Body of pancreas (tissue), 4 donors: ENCODE results near the gene PLPP2. TPM values are rescaled to one million over a fixed set of nuclear protein-coding genes. Genes with fewer than 3 reads are reported as not detected.

Source experiments
- ATAC-seq: fragments of 150-250 bp; one replicate; pipeline ENCODE4 v1.9.1; 2016
- DNase-seq, 4 donors: peaks; one replicate each; pipeline ENCODE4 v3.0.0-alpha.2; 2019
- H3K27ac ChIP-seq, 4 donors: fragments of 200-600 bp; sonication (generic); 1 replicate in 3 of 4; 2 replicates in 1 of 4; pipeline versions ENCODE4 v1.5.1 to v1.6.1; 2016 to 2019; ENCODE audit warnings: mild to moderate bottlenecking in 1 of 4, mixed read lengths in 1 of 4, moderate library complexity in 1 of 4
- H3K27me3 ChIP-seq, 2 donors: fragments of 200-600 bp; sonication (generic); one replicate each; pipeline ENCODE4 v1.6.0; 2016; ENCODE audit warnings: mild to moderate bottlenecking in 1 of 2
- H3K36me3 ChIP-seq, 2 donors: fragments of 200-600 bp; sonication (generic); replicated peaks in 1 of 2; 2 replicates each; pipeline ENCODE4 v1.5.1; 2016; ENCODE audit warnings: low read depth in 2 of 2; ENCODE audit not compliant: insufficient read depth in 1 of 2
- H3K4me1 ChIP-seq: fragments of 200-600 bp; sonication (generic); one replicate; pipeline ENCODE4 v1.6.0; 2016
- H3K4me3 ChIP-seq, 2 donors: fragments of 200-600 bp; sonication (generic); 1 replicate in 1 of 2; 2 replicates in 1 of 2; pipeline ENCODE4 v1.5.1; 2016 to 2019
- H3K9me3 ChIP-seq, 3 donors: fragments of 200-600 bp; sonication (generic); 1 replicate in 2 of 3; 2 replicates in 1 of 3; pipeline ENCODE4 v1.5.1; 2016
- CTCF ChIP-seq, 7 experiments: fragments of 450-650 bp in 4 of 7; fragments of 200-600 bp in 3 of 7; sonication (generic) in 3 of 7; IDR thresholded peaks; one replicate each; pipeline ENCODE4 v1.5.1; 2016 to 2019; ENCODE audit warnings: antibody characterized with exemption in 7 of 7
- POLR2A ChIP-seq, 3 donors: fragments of 450-650 bp; IDR thresholded peaks; one replicate each; pipeline ENCODE4 v1.6.1; 2016; ENCODE audit warnings: antibody characterized with exemption in 3 of 3, mild to moderate bottlenecking in 2 of 3
- WGBS, 2 donors: methylation state at CpG; one replicate each; pipeline ENCODE4 v1.1.5; 2017; 5-methylcytosine and 5-hydroxymethylcytosine counted together
- intact Hi-C: fragments of 100-400 bp; cut with DNase I; formaldehyde crosslinking; loops from one replicate; pipeline ENCODE4 v1.15.1; 2023
- total RNA-seq, 2 donors: library from RNA; depleted of rRNA; stranded (reverse); fragments of >200 nt; gene quantifications; one replicate each; pipeline ENCODE4 v1.1.0, GENCODE V29; 2016

Gene PLPP2
- total RNA-seq, 2 donors from 2014 or later, result 66.4 to 75.8 TPM

- no peaks in the 10 kb centered on the region for H3K36me3 ChIP-seq
- no peaks in the 10 kb centered on the region for H3K27me3 ChIP-seq
- TF ChIP-seq CTCF (IDR thresholded peaks at IDR 0.05) (no peak), POLR2A (IDR thresholded peaks at IDR 0.05) (no peak)
- DNase-seq, result no peak
- 87 to 92% methylated on average over 2 of the region's 2 CpGs for WGBS, 2 donors
- no peak for ATAC-seq
- H3K9me3 ChIP-seq, result no peaks in the 10 kb centered on the region
- intact Hi-C loops, result no loop called here
- H3K4me3 ChIP-seq, result no peak overlapping the region
- H3K27ac ChIP-seq, result no peak overlapping the region
- no peaks in the 10 kb centered on the region for H3K4me1 ChIP-seq
Measured at GRCh38 chr19:245457-245856, 45.7 kb downstream of the PLPP2 start.

Other genes starting within 250 kb of the PLPP2 start
- not detected for gene OR4F17, start 184.3 kb downstream of the PLPP2 start, total RNA-seq
- 1 to 10 TPM; 3.1 to 9.6 TPM for gene MIER2, start 53.4 kb upstream of the PLPP2 start, total RNA-seq
- gene C2CD4C, start 117.7 kb upstream of the PLPP2 start, total RNA-seq, result 1 to 10 TPM in 1 of 2 donors, under 1 TPM in 1; 0.33 to 1.8 TPM
- 100 to 1,000 TPM; 119 to 137 TPM for gene SHC2, start 169.6 kb upstream of the PLPP2 start, total RNA-seq
- 1 to 10 TPM in 1 of 2 donors, not detected in 1; 3.6 TPM for gene MADCAM1, start 205.1 kb upstream of the PLPP2 start, total RNA-seq
- gene TPGS1, start 216.1 kb upstream of the PLPP2 start, total RNA-seq, result 10 to 100 TPM; 34.5 to 62.0 TPM
- gene CDC34, start 240.4 kb upstream of the PLPP2 start, total RNA-seq, result 100 to 1,000 TPM in 1 of 2 donors, 10 to 100 TPM in 1; 77.0 to 101 TPM